Measurements from ENCODE around the gene ARHGEF17. TPM values are rescaled to one million over a fixed set of nuclear protein-coding genes. Genes with fewer than 3 reads are reported as not detected.

ARHGEF17 gene
- total RNA-seq, 4 donors from 2014 or later = 82.8 to 196 (median 122) TPM

- Histone ChIP-seq H3K27me3 (no peaks in the 10 kb centered on the region), H3K4me1 (peaks cover 22 to 46% (median 26%) of the 10 kb centered on the region in 4 donors), H3K27ac (replicated peaks in 1 of 4) (no peak overlapping the region), H3K9me3 (no peaks in the 10 kb centered on the region), H3K36me3 (no peaks in the 10 kb centered on the region), H3K4me3 (no peak overlapping the region)
- 81% methylated on average over 7 of the region's 7 CpGs for WGBS
- no peak for DNase-seq (ENCODE audit: extremely low spot score)
- TF ChIP-seq POLR2A (IDR thresholded peaks at IDR 0.05; ENCODE audit: low read depth) (no peak), CTCF (IDR thresholded peaks at IDR 0.05) (no peak), EP300 (IDR thresholded peaks at IDR 0.05) (no peak), POLR2AphosphoS5 (IDR thresholded peaks at IDR 0.05) (no peak)
- intact Hi-C loops (cut with DNase I) = loop anchor here (5.0 to 10.0 kb wide), 2 partner anchors 93 to 205 kb away; no protein-coding TSS in a partner anchor
Observed at GRCh38 chr11:73389916-73390315, 81.8 kb downstream of the ARHGEF17 start.

DNA sequence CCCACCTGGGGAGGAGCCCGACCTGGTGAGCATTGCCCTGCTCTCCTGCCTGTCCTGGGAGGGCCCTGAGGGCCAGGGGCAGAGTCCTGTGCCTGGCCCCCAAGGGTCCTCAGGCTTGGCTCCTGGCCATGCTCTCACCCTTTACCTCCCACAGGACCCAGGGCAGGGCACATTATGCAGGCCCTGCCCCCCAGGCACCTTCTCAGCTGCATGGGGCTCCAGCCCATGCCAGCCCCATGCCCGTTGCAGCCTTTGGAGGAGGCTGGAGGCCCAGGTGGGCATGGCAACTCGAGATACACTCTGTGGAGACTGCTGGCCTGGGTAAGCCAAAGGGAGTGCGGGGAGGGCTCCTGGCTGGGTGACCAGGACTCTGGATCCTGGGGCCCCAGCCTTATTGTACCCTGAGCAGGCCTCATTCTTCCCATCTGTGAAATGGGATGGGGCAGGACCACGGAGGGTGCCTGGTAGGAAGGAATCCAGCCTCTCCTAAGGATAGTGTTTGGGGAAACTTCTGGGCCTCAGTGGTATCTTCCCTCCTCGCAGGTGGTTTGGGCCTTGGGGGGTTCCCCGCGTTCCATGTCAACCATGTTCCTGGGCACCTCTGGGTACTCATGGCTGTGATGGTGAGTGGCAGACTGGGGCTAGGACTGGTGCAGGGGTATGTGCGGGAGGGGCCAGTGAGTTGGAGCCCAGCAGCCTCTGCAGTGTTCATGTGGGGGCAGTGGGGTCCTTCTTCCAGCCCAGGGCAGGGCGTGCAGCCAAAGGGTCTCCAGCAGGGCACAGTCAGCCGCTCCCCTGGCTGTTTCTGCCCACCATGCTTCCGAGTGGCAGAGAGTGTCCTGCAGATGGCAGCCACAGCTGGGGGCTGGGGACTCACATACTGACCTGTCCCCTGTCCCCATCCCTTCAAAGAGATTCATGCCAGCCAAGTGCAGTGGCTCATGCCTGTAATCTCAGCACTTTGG, 82.8 kb downstream of the ARHGEF17 start:
- intact Hi-C loops (cut with DNase I) = loop anchor here (5.0 to 10.0 kb wide), 2 partner anchors 94 to 206 kb away; no protein-coding TSS in a partner anchor
- TF ChIP-seq EP300 (IDR thresholded peaks at IDR 0.05) (no peak), POLR2AphosphoS5 (IDR thresholded peaks at IDR 0.05) (no peak), CTCF (IDR thresholded peaks at IDR 0.05) (no peak)
- DNase-seq (ENCODE audit: extremely low spot score) = no peak
- H3K4me3 ChIP-seq = no peak overlapping the region
- H3K27ac ChIP-seq (replicated peaks in 1 of 4) = no peak overlapping the region
- H3K36me3 ChIP-seq = peaks cover 0 to 4% (median 0%) of the 10 kb centered on the region in 4 donors
- H3K4me1 ChIP-seq = peaks cover 16 to 37% (median 23%) of the 10 kb centered on the region in 4 donors
- no peaks in the 10 kb centered on the region for H3K27me3 ChIP-seq
- no peaks in the 10 kb centered on the region for H3K9me3 ChIP-seq
- WGBS = 100% methylated on average over 5 of the region's 12 CpGs

DNA sequence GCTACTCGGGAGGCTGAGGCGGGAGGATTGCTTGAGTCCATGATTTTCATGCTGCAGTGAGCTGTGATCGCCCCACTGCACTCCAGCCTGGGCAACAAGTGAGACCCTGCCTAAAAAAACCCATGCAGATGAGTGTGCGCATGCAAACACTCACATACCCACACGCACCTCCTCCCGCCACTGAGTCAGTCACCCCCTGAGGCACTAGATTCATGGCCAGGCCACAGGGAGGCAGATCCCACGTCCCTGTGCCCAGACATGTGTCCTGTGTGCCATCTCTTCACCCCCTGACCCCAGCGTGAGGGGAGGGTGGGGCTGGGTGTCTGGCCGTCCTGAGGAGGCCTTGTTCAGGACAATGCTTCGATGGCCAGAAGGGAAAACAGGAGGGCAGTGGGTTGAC, 83.6 kb downstream of the ARHGEF17 start:
- Histone ChIP-seq H3K27ac (replicated peaks in 1 of 4) (no peak overlapping the region), H3K9me3 (no peaks in the 10 kb centered on the region), H3K27me3 (no peaks in the 10 kb centered on the region), H3K4me3 (no peak overlapping the region), H3K36me3 (peaks cover 0 to 4% (median 1%) of the 10 kb centered on the region in 4 donors), H3K4me1 (peaks cover 16 to 29% (median 19%) of the 10 kb centered on the region in 4 donors)
- intact Hi-C loops (cut with DNase I) = loop anchor here (2.0 to 10.0 kb wide), 3 partner anchors 41 to 207 kb away; no protein-coding TSS in a partner anchor
- WGBS = 88% methylated on average over 10 of the region's 10 CpGs
- DNase-seq (ENCODE audit: extremely low spot score) = no peak
- TF ChIP-seq EP300 (IDR thresholded peaks at IDR 0.05) (no peak), POLR2A (IDR thresholded peaks at IDR 0.05; ENCODE audit: low read depth) (no peak), CTCF (IDR thresholded peaks at IDR 0.05) (no peak), POLR2AphosphoS5 (IDR thresholded peaks at IDR 0.05) (no peak)

DNA sequence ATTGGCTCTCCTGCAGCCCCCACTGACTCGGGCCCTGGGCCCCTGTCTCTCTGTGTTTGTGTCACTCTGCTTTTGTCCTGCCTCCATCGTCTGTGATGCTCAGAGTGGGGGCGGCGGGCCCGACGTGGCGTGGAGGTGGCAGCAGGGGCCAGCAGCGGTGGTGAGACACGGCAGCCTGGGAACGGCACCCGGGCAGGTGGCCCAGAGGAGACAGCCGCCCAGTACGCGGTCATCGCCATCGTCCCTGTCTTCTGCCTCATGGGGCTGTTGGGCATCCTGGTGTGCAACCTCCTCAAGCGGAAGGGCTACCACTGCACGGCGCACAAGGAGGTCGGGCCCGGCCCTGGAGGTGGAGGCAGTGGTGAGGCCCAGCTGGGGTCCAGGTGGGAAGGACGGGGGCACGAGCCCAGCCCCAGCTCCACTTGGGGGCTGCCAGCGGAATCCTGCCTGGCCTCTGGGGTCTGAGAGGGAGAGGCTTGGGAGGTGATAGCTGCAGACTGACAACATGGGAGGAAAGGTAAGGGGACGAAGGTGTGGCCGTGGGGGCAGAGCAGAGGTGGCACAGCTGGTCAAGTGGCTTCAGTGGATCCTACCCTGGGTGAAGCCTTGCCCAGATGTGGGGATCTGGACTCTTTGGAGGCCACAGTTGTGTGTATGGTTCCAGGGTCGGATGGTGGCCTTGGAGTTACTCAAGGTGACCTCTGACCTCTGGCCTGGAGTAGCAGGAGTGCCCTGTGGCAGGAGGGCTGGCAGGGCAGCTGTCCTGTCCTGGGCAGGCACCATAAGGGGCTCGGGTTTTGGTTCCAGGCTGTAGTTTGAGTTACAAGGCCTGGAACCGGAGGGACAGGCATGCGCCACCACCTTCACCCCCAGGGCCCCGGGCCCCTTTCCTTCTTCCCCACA, 84.3 kb downstream of the ARHGEF17 start:
- Histone ChIP-seq H3K9me3 (no peaks in the 10 kb centered on the region), H3K27ac (replicated peaks in 1 of 4) (no peak overlapping the region), H3K27me3 (no peaks in the 10 kb centered on the region), H3K4me1 (peaks cover 16 to 27% (median 19%) of the 10 kb centered on the region in 4 donors), H3K36me3 (peaks cover 0 to 4% (median 1%) of the 10 kb centered on the region in 4 donors), H3K4me3 (no peak overlapping the region)
- WGBS = 90% methylated on average over 28 of the region's 31 CpGs
- intact Hi-C loops (cut with DNase I) = loop anchor here (2.0 to 10.0 kb wide), 3 partner anchors 42 to 208 kb away; no protein-coding TSS in a partner anchor
- TF ChIP-seq CTCF (IDR thresholded peaks at IDR 0.05) = no peak
- no peak for TF ChIP-seq POLR2AphosphoS5 (IDR thresholded peaks at IDR 0.05)
- no peak for TF ChIP-seq POLR2A (IDR thresholded peaks at IDR 0.05; ENCODE audit: low read depth)
- TF ChIP-seq EP300 (IDR thresholded peaks at IDR 0.05) = no peak
- DNase-seq (ENCODE audit: extremely low spot score) = no peak

Measured in esophagus muscularis mucosa (tissue), 4 donors.